Thyroid gland (tissue), 4 donors: ENCODE data around the gene RAB3GAP1. TPM values are rescaled to one million over a fixed set of nuclear protein-coding genes. Genes with fewer than 3 reads are reported as not detected.

Experiments used
- DNase-seq, 2 donors: peaks; one replicate each; pipeline ENCODE4 v3.0.0-alpha.2; 2019
- H3K27ac ChIP-seq, 3 donors: fragments of 200-600 bp; sonication (generic); 1 replicate in 2 of 3; 2 replicates in 1 of 3; pipeline ENCODE4 v1.5.1; 2016 to 2019; ENCODE audit warnings: mild to moderate bottlenecking in 1 of 3, moderate library complexity in 1 of 3
- H3K27me3 ChIP-seq: fragments of 200-600 bp; sonication (generic); one replicate; pipeline ENCODE4 v1.5.1; 2019
- H3K36me3 ChIP-seq, 2 donors: fragments of 200-600 bp; sonication (generic); one replicate each; pipeline ENCODE4 v1.5.1; 2016 to 2019
- H3K4me1 ChIP-seq, 2 donors: fragments of 200-600 bp; sonication (generic); one replicate each; pipeline ENCODE4 v1.5.1; 2017 to 2019
- H3K4me3 ChIP-seq, 3 donors: fragments of 200-600 bp; sonication (generic); replicated peaks in 1 of 3; 1 replicate in 2 of 3; 2 replicates in 1 of 3; pipeline ENCODE4 v1.5.1; 2016; ENCODE audit warnings: mild to moderate bottlenecking in 1 of 3
- H3K9me3 ChIP-seq: fragments of 200-600 bp; sonication (generic); one replicate; pipeline ENCODE4 v1.5.1; 2017
- CTCF ChIP-seq, 6 experiments: fragments of 200-600 bp in 3 of 6; fragments of 450-650 bp in 3 of 6; sonication (generic) in 3 of 6; IDR thresholded peaks; one replicate each; pipeline ENCODE4 v1.5.1; 2016 to 2019; ENCODE audit warnings: antibody characterized with exemption in 6 of 6, mild to moderate bottlenecking in 2 of 6, inconsistent platforms in 1 of 6, moderate library complexity in 1 of 6
- POLR2A ChIP-seq, 2 donors: fragments of 450-650 bp; IDR thresholded peaks; one replicate each; pipeline ENCODE4 v1.6.1; 2017; ENCODE audit warnings: antibody characterized with exemption in 2 of 2, mild to moderate bottlenecking in 2 of 2, moderate library complexity in 1 of 2
- WGBS, 2 donors: methylation state at CpG; one replicate each; pipeline ENCODE4 v1.1.5; 2017; 5-methylcytosine and 5-hydroxymethylcytosine counted together
- intact Hi-C: fragments of 100-400 bp; cut with DNase I; formaldehyde crosslinking; loops from one replicate; pipeline ENCODE4 v1.15.1; 2023
- total RNA-seq, 4 donors: library from RNA; depleted of rRNA; stranded (reverse); fragments of >200 nt; gene quantifications; one replicate each; pipeline ENCODE4 v1.2.3, GENCODE V29; 2016

The RAB3GAP1 gene
- total RNA-seq, 4 donors from 2014 or later = 53.0 to 74.5 (median 54.3) TPM

DNA sequence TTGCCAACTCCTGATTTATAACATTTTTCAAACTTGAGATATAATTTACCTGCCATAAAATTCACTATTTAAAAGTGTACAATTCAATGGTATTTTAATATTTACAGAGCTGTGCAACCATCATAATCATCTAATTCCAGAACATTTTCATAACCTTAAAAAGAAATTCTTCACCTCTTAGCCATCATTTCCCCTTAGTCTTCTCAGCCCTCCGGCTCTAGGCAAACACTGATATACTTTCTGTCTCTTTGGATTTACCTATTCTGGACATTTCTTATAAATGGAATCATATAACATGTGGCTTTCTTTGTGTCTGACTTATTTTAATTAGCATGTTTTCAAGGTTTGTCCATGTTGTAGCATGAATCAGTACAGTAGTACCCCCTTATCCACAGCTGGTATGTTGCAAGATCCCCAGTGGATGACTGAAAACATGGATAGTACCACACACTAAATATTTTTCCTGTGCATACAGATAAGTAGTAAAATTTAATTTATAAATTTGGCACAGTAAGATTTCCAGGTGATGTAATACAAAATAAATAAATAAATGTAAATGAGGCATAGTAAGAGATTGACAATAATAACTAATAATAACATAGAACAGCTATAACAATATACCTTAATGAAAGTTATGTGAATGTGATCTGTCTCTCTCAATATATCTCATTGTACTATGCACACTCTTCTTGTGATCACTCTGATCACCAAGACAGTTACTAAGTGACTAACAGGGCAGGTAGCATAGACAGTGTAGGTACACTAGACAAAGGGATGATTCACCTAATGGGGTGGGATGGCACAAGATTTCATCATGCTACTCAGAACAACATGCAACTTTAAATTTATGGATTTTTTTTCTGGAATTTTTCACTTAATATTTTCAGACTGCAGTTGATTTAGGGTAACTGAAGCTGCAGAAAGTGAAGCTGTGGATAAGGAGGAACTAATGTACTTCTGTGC, 73.1 kb downstream of the RAB3GAP1 start:
- intact Hi-C loops = no loop called here
- no peaks in the 10 kb centered on the region for H3K9me3 ChIP-seq
- no peak overlapping the region for H3K27ac ChIP-seq
- no peak overlapping the region for H3K4me3 ChIP-seq
- peaks cover 8 to 14% of the 10 kb centered on the region in 2 donors for H3K36me3 ChIP-seq
- TF ChIP-seq POLR2A (IDR thresholded peaks at IDR 0.05) = no peak
- no peak for TF ChIP-seq CTCF (IDR thresholded peaks at IDR 0.05)
- H3K27me3 ChIP-seq = no peaks in the 10 kb centered on the region
- no peak for DNase-seq
- no peaks in the 10 kb centered on the region for H3K4me1 ChIP-seq
- 98 to 99% methylated on average over 1 of the region's 1 CpG for WGBS, 2 donors

DNA sequence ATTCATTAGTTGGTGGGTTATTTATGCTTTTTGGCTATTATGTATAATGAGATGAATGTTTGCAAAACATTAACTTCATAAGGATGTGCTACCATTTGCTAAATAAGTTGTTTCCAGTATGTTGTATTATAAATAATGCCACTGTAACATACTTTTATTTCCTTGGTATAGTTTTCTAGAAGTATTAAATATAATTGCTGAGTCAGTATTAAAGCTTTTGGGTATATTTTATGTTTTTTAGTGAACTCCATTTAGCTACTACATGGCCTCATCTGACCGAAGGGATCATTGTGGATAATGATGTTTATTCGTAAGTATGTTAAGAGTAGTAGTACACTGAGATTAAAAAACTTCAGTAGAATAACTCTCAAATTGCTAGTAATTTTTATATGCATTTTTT, 73.8 kb downstream of the RAB3GAP1 start:
- Histone ChIP-seq H3K9me3 (no peaks in the 10 kb centered on the region), H3K4me3 (no peak overlapping the region), H3K36me3 (peaks cover 11 to 14% of the 10 kb centered on the region in 2 donors), H3K27ac (no peak overlapping the region), H3K4me1 (no peaks in the 10 kb centered on the region), H3K27me3 (no peaks in the 10 kb centered on the region)
- DNase-seq = no peak
- 98 to 99% methylated on average over 2 of the region's 2 CpGs for WGBS, 2 donors
- TF ChIP-seq POLR2A (IDR thresholded peaks at IDR 0.05) (no peak), CTCF (IDR thresholded peaks at IDR 0.05) (no peak)
- intact Hi-C loops = no loop called here

DNA sequence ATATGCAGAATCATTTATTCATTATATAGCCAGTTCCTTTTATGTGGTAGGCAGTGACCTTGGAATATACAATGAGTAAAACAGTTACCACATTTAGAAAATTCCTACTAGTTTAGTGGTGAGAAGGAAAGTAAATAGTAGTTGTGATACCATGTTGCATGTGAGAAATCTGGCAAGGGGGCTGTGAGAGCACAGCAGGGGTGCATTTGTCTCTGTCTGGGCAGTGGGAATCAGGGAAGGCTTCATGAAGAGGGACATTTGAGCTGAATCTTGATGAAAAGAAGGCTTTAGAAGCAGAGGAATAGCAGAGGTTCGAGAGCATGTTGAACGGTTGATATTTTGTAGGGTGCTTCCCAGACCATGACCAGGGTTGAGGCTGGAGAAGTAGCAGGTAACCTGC, 78.7 kb downstream of the RAB3GAP1 start:
- Histone ChIP-seq H3K4me3 (no peak overlapping the region), H3K9me3 (no peaks in the 10 kb centered on the region), H3K27me3 (no peaks in the 10 kb centered on the region), H3K36me3 (peaks cover 25 to 35% of the 10 kb centered on the region in 2 donors), H3K4me1 (no peaks in the 10 kb centered on the region), H3K27ac (no peak overlapping the region)
- DNase-seq = no peak
- intact Hi-C loops = no loop called here
- TF ChIP-seq CTCF (IDR thresholded peaks at IDR 0.05) (no peak), POLR2A (IDR thresholded peaks at IDR 0.05) (no peak)
- whole genome bisulfite sequencing, 2 donors = 84 to 94% methylated on average over 2 of the region's 2 CpGs

GRCh38 chr2:135132314-135132713, 80.2 kb downstream of the RAB3GAP1 start:
- Histone ChIP-seq H3K9me3 (no peaks in the 10 kb centered on the region), H3K4me3 (no peak overlapping the region), H3K27me3 (no peaks in the 10 kb centered on the region), H3K36me3 (peaks cover 24 to 32% of the 10 kb centered on the region in 2 donors), H3K4me1 (no peaks in the 10 kb centered on the region), H3K27ac (no peak overlapping the region)
- no peak for TF ChIP-seq POLR2A (IDR thresholded peaks at IDR 0.05)
- TF ChIP-seq CTCF (IDR thresholded peaks at IDR 0.05) = no peak
- WGBS, 2 donors = 97 to 100% methylated on average over 1 of the region's 1 CpG
- intact Hi-C loops = no loop called here
- DNase-seq = no peak

GRCh38 chr2:135140606-135141005, 88.5 kb downstream of the RAB3GAP1 start:
- intact Hi-C loops = no loop called here
- H3K9me3 ChIP-seq = no peaks in the 10 kb centered on the region
- no peaks in the 10 kb centered on the region for H3K27me3 ChIP-seq
- no peak for DNase-seq
- H3K27ac ChIP-seq = no peak overlapping the region
- peaks cover 7 to 9% of the 10 kb centered on the region in 2 donors for H3K36me3 ChIP-seq
- no peak overlapping the region for H3K4me3 ChIP-seq
- H3K4me1 ChIP-seq = no peaks in the 10 kb centered on the region
- TF ChIP-seq CTCF (IDR thresholded peaks at IDR 0.05) (no peak), POLR2A (IDR thresholded peaks at IDR 0.05) (no peak)
